GM12892 (cell line): ENCODE results near the gene KCNIP1.

Source experiments
- POLR2A ChIP-seq: IDR thresholded peaks from 2 replicates; pipeline ENCODE4 v1.6.1; 2011; ENCODE audit warnings: low read depth, low read length, control low read depth
- POLR2AphosphoS5 ChIP-seq: IDR thresholded peaks from 2 replicates; pipeline ENCODE4 v1.6.1; 2011; ENCODE audit warnings: low read depth, low read length, control low read depth

GRCh38 chr5:170643591-170643990, 139.8 kb downstream of the KCNIP1 start:
- no peak for TF ChIP-seq POLR2A
- no peak for TF ChIP-seq POLR2AphosphoS5
